IPS-20b (cell line): ENCODE measurements around the gene VCL.
A peak's percentile ranks its signal among the peaks of the same experiment; 100 is the strongest.

ENCODE experiments used
- H3K27ac ChIP-seq: one replicate; pipeline ENCODE4 v1.5.1; 2013; ENCODE audit warnings: low read length
- H3K27me3 ChIP-seq: 2 replicates; pipeline ENCODE4 v1.6.1; 2013; ENCODE audit warnings: mild to moderate bottlenecking, low read length, inconsistent platforms; ENCODE audit not compliant: insufficient read depth
- H3K36me3 ChIP-seq: 2 replicates; pipeline ENCODE4 v1.6.1; 2013; ENCODE audit warnings: low read depth, mild to moderate bottlenecking, inconsistent platforms, low read length, moderate library complexity; ENCODE audit not compliant: insufficient read depth
- H3K4me1 ChIP-seq: 2 replicates; pipeline ENCODE4 v1.6.1; 2013; ENCODE audit warnings: mild to moderate bottlenecking, control low read depth, inconsistent platforms, low read length, moderate library complexity; ENCODE audit not compliant: insufficient read depth
- H3K4me3 ChIP-seq: 2 replicates; pipeline ENCODE4 v1.5.1; 2013; ENCODE audit warnings: mild to moderate bottlenecking, low read length, inconsistent platforms
- H3K9ac ChIP-seq: 2 replicates; pipeline ENCODE4 v1.6.1; 2013; ENCODE audit warnings: low read depth, mild to moderate bottlenecking, inconsistent platforms, low read length, moderate library complexity
- H3K9me3 ChIP-seq: 2 replicates; pipeline ENCODE4 v1.6.1; 2013; ENCODE audit warnings: mild to moderate bottlenecking, low read depth, low read length, inconsistent platforms; ENCODE audit not compliant: insufficient read depth

Gene VCL

DNA sequence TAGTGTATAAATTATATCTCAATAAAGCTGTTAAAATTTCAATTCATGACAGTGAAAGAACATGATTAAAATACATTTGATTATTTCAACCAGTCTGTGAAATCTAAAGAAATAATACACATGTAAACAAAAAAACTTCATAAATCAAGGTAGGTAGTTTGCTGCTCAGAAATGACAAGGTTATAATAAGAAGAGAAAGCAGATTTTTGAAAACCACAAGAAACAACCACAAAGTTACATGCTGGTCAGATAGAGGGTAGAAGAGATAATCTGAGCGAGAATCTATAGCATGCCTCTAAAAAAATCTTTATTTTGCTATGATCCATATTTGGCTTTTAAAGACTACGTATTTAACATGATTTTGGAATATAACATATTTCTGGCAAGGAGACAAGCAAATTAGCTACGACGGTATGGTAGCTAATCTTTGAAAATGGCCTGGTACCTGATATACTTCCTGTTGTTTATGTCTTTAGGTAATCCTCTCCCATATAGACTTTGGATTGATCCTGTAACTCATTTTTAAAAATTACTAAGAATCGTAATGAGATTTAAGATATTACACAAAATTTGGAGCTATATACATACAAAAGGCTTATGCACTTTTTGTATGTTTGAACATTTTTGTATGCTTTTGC is 23.5 kb upstream of the VCL start:
- Histone ChIP-seq H3K27ac (no peak overlapping the region), H3K36me3 (no peaks in the 10 kb centered on the region), H3K9ac (no peak overlapping the region), H3K9me3 (0 out of 2 replicates have a peak, but pooled peaks cover 3% of the 10 kb centered on the region), H3K27me3 (no peaks in the 10 kb centered on the region), H3K4me3 (no peak overlapping the region), H3K4me1 (peaks cover 9% of the 10 kb centered on the region; the same call in 1 of the 2 replicates)

DNA sequence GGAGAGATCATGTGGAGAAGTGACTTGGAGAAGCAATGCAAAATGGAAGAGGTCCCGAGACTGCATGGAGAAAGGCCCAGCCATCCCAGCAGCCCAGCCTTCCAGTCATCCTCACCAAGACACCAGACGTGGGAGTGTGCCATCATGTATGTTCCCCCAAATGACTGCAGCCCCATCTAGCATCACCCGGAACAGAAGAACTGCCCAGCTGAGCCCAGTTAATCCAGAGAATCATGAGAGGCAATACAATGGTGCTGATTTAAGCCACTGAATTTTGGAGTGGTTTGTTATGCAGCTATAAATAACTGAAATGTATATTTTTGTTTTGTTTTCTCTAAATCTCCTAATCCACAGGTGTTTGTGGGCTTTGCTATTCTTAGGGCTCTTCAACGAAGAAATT is 22.5 kb upstream of the VCL start:
- no peaks in the 10 kb centered on the region for H3K27me3 ChIP-seq
- H3K36me3 ChIP-seq: no peaks in the 10 kb centered on the region
- no peak overlapping the region for H3K27ac ChIP-seq
- H3K4me3 ChIP-seq: no peak overlapping the region
- H3K9ac ChIP-seq: no peak overlapping the region
- peaks cover 9% of the 10 kb centered on the region; the same call in 1 of the 2 replicates for H3K4me1 ChIP-seq
- 0 out of 2 replicates have a peak, but pooled peaks cover 3% of the 10 kb centered on the region for H3K9me3 ChIP-seq

DNA sequence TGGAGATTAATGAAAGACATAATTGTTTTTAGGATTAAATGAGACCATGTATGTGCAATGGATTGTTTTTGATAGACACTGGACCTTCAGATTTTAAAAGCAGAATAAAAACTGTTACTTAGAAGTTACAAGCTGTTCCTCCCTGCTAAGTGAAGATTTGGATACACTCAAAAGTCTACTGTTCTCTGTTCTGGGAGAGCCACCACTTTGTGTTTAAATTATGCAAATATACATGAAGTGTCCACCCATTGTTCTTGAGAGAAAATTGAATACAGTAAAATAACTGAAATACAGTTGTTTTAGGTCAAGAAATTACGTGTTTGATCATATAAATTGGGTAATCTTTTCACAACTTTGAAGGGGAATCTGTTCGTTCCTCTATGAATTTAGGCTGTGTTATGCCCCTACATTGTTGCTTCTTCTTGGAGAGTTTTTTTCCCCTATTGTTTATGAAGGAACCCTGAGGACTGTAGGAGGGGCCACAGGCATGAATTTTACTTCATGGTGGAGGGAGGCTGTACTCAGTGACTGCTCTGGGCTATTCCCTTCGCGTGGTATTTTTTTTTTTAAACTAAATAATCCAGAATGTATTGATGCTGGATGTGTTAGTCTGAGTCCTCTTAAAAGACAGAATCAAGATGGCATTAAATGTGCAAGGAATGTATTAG is 18.6 kb upstream of the VCL start:
- Histone ChIP-seq H3K4me3 (no peak overlapping the region), H3K9ac (0 out of 2 replicates have a peak overlapping the region, but pooled peaks have one; percentile 11), H3K4me1 (peaks cover 14% of the 10 kb centered on the region; the same call in 1 of the 2 replicates), H3K9me3 (0 out of 2 replicates have a peak, but pooled peaks cover 3% of the 10 kb centered on the region), H3K36me3 (no peaks in the 10 kb centered on the region), H3K27me3 (no peaks in the 10 kb centered on the region), H3K27ac (no peak overlapping the region)

DNA sequence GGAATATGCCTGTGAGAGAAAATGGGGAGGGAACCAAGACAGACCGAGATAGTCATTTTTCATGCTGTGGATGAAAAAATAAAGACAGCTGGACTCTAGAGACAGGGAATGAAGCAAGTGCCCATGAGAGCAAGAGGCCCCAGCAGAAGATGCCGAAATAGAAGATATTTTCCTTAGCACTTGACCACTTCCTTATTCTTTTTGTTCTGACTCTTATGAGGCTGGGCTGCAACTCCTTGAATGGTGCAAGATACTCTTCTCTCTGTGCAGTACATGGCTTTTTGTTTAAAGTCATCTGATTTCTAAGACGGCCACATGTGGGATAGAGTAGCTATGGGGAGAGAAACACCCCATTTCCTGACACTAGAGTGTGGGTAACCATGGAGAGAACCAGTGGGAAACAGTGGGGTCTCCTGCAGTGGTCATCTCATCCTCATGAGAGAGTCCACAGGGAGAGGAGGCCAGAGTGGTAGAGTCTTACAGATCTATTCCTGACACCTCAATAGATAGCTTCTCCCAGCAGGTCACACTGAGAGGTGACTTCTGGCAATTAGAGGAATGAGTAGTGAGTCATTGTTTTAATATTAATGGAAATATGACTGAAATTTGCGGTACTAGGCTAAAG is 18.0 kb upstream of the VCL start:
- H3K27me3 ChIP-seq: no peaks in the 10 kb centered on the region
- no peak overlapping the region for H3K4me3 ChIP-seq
- 0 out of 2 replicates have a peak overlapping the region, but pooled peaks have one; percentile 11 for H3K9ac ChIP-seq
- 0 out of 2 replicates have a peak, but pooled peaks cover 3% of the 10 kb centered on the region for H3K9me3 ChIP-seq
- no peak overlapping the region for H3K27ac ChIP-seq
- H3K4me1 ChIP-seq: peaks cover 14% of the 10 kb centered on the region; the same call in 1 of the 2 replicates
- H3K36me3 ChIP-seq: no peaks in the 10 kb centered on the region

DNA sequence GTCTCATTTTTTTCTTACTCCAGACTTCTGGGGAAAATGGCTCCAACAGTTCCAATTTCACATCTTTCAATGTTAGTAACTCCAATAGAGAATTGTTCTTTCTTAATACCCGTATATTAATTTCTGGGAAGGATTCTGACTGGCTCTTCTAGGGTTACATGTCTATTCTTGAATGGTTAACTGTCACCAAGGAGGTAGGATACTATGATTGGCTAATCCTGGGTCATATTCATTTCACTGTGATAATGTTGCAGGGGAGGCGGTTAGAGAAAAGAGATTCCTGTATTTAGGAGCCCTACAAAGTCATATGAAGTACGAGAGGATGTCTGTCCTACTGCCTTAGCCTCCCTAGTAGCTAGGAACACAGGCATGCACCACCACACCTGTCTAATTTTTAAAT is 16.1 kb upstream of the VCL start:
- Histone ChIP-seq H3K9me3 (no peaks in the 10 kb centered on the region), H3K4me1 (peaks cover 14% of the 10 kb centered on the region; the same call in 1 of the 2 replicates), H3K4me3 (no peak overlapping the region), H3K27me3 (no peaks in the 10 kb centered on the region), H3K36me3 (no peaks in the 10 kb centered on the region), H3K27ac (no peak overlapping the region), H3K9ac (no peak overlapping the region)

DNA sequence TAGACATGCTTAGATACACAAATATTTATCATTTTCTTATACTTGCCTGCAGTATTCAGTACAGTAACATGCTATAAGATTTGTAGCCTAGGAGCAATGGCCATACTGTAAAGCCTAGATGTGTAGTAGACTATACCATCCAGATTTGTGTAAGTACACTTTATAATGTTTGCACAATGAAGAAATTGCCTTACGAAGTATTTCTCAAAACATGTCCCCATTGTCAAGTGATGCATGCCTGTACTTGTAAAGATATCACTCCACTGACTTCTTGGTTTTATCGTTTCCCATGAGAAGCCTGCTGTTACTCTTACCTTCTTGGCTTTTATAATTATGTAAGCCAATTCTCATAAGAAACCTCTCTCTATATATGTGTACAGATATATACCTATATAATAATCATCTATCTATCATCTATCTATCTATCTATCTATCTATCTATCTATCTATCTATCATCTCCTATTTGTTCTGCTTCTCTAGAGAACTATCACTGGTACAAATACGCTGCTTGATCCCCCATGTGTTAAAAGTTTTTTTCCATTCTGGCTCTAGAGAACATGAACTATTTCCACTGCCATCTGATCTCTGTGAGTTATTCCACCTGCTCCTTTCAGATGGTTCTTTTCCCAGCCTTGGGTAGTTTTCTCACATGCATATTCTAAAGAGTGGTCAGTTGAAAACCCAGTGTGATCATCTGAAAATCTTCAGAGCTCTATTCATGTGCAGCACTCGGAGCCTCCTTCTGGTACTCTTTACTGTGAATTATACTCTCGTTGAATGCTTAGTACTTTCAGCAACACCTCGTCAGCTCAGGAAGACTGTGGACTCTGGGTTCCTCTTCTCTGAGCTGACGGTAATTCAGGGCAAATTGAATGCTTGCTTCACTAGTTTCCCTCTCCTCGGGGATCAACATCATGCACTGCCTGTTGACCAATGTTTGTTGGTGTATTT is 14.5 kb upstream of the VCL start:
- no peaks in the 10 kb centered on the region for H3K36me3 ChIP-seq
- no peaks in the 10 kb centered on the region for H3K9me3 ChIP-seq
- H3K9ac ChIP-seq: no peak overlapping the region
- peaks cover 14% of the 10 kb centered on the region; the same call in 1 of the 2 replicates for H3K4me1 ChIP-seq
- no peak overlapping the region for H3K27ac ChIP-seq
- no peak overlapping the region for H3K4me3 ChIP-seq
- no peaks in the 10 kb centered on the region for H3K27me3 ChIP-seq

DNA sequence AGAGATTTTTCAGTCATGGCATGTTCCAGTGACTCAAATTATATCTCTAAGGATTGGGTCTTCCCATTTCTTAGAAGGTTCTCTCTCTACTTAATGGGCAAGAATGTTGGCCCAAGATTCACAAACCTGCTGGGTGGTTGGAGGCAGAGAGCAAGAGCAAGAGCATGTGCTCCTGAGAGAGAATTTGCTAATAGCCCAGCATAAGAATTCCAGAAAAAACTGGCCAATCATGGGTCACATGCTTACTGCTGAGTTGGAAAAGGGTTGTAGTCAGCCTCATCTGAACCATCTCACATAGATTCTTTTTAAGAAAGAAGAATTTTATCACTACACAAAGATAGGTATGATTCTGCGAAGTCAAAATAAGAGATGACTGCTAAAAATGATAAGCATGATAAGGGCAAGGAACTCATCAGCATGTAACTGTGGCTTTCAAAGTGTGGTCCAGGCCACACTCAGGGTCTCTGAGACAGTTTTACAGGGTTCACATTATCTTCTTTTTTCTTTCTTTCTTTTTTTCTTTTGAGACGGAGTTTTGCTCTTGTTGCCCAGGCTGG is 8.2 kb upstream of the VCL start:
- Histone ChIP-seq H3K4me3 (no peak overlapping the region), H3K9me3 (no peaks in the 10 kb centered on the region), H3K27me3 (no peaks in the 10 kb centered on the region), H3K27ac (no peak overlapping the region), H3K36me3 (no peaks in the 10 kb centered on the region), H3K9ac (no peak overlapping the region), H3K4me1 (no peaks in the 10 kb centered on the region)

DNA sequence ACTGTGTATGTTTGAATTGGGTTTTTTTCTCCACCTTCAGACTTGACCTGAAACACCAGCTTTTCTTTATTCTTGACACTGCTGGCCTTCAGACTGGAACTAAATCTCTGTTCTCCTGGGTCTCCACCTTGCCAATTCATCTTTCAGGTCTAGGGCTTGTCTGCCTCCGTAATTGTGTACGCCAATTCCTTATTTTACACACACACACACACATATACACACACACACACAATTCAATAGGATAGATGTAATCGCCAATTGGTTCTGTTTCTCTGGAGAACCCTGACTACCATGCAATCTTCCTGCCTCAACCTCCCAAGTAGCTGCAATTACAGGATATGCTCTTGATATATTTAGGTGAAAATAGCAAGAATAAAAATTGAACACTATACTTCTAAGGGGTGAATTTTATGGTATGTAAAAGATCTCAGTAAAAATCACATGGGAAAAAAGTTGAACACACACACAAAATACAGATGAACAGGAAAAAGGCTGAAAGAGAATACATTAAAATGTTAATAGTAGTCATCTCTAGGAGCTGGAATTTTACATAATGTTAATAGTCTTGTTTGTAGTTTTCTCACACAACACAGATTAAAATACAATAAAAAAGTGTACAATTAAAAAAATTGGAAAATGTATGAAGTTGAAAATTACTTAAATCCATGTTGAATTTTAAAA is 6.6 kb upstream of the VCL start:
- no peak overlapping the region for H3K9ac ChIP-seq
- no peak overlapping the region for H3K27ac ChIP-seq
- H3K27me3 ChIP-seq: no peaks in the 10 kb centered on the region
- no peaks in the 10 kb centered on the region for H3K36me3 ChIP-seq
- no peak overlapping the region for H3K4me3 ChIP-seq
- H3K9me3 ChIP-seq: no peaks in the 10 kb centered on the region
- H3K4me1 ChIP-seq: no peaks in the 10 kb centered on the region

DNA sequence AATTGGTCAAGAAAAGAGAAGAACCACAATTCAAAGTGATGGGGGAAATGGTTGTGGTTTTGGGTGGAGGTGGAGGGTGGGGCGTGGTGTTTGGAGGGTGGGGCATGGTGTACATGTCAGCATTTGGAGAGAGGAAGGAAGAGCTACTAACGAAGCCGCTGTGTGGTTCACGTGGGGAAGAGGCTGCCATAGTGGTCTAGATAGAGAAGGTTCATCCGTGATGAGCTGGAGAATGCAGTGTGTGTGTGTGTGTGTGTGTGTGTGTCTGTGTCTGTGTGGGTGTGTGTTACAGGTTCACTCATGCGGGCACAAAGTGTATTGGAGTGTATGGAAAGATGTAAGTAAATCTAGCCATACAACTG is 6.1 kb upstream of the VCL start:
- Histone ChIP-seq H3K36me3 (no peaks in the 10 kb centered on the region), H3K4me3 (no peak overlapping the region), H3K27me3 (no peaks in the 10 kb centered on the region), H3K9me3 (no peaks in the 10 kb centered on the region), H3K9ac (no peak overlapping the region), H3K4me1 (no peaks in the 10 kb centered on the region), H3K27ac (no peak overlapping the region)

DNA sequence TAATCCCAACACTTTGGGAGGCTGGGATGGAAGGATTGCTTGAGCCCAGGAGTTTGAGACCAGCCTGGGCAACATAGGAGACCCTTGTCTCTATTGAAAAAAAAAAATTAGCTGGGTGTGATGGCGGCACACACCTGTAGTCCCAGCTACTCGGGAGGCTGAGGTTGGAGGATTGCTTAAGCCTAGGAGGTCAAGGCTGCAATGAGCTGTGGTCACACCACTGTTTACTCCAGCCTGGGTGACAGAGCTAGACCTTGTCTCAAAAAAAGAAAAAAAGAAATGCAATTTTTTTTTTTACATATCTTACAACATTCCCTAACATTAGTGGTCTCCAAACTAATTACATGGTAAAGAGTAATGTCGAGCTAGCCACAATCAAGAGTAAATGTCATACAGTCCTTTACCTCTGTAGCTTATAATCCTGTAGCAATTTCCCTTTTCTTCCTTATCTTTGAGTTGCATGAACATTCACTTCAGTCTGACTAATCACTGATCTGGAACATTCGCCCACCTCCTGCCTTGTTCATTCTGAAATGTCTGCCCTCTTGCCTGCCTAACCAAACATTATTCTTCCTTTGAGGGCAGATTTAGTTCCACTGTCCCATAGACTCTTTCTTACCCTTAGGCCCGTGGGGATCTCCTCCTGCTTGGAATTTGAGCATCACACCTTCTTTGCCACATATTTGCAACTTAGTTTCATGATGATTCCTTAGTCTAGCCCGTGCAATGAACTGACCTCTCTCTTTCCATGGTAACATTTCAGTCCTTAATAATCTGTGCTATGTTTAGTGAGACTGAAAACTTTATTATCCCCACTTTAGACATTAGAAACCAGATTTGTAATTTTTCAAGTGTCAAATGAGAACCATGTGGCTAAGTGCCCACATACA is 4.8 kb upstream of the VCL start:
- no peaks in the 10 kb centered on the region for H3K27me3 ChIP-seq
- no peak overlapping the region for H3K27ac ChIP-seq
- no peak overlapping the region for H3K4me3 ChIP-seq
- no peaks in the 10 kb centered on the region for H3K9me3 ChIP-seq
- no peaks in the 10 kb centered on the region for H3K36me3 ChIP-seq
- H3K4me1 ChIP-seq: no peaks in the 10 kb centered on the region; the same call in 1 of the 2 replicates
- H3K9ac ChIP-seq: no peak overlapping the region
